ENCODE measurements around the gene LSAMP. TPM values are rescaled to one million over a fixed set of nuclear protein-coding genes. Genes with fewer than 3 reads are reported as not detected.

LSAMP gene
- total and polyA plus RNA-seq, 2 of the 8 experiments (the other 6 are each of a cell fraction or from before 2014, with no cell fraction given) = 1.8 to 5.7 TPM

DNA sequence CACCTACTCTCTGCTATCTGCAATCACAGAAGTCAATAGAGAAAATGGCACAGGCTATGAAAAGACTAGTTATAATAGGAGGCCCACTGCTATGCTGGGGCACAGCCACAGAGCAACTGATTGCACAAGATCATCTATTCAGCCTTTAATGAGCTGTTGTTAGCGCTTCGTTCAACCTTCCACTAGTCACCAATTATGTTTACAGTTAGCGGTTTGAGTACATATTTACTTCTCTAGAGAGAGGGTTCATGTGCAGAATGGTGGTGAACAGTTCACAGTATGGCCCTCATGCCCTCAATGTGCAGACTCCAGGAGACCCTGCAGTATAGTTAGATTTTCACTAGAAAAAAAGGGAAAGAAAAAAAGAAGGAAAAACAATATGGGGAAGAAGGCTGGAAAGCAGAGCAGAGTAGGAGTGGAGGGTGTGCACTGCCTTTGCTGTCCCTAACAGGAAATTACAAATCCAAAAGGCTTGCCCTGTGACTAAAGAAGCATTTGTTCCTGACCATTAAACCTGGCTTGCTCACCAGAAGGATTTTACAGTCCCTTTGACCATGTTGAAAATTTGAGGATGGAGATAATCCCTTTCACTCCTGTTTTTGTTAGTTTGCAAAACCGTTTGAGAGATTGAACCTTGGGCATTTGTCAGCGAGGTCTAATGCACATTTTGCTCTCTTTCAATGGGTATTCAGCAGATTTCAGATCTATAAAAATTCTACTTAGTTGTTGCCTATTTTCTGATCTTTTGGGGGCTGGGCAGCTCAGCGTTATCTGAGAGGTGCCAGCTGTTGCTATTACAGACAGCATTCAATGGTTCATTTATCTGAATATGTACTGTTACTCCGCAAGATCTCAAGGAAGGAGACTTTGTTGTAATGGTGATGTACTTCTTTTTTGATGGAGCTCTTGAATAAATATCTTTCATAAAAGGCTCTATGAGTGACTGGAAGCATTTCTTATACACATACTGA, 296.1 kb downstream of the LSAMP start:
- no peak overlapping the region for H3K14ac ChIP-seq (ENCODE audit: insufficient read length)
- H3K18ac ChIP-seq (ENCODE audit: extremely low read depth, low read length) = no peak overlapping the region
- no peak overlapping the region for H3K27ac ChIP-seq (ENCODE audit: low read depth, low read length)
- no peak overlapping the region for H3K9ac ChIP-seq (replicated peaks in 1 of 4; ENCODE audit: extremely low read depth in 1 of 4, low read depth in 3 of 4, low read length in 3 of 4)
- no peak overlapping the region for H2BK120ac ChIP-seq (replicated peaks; ENCODE audit: low read depth, low read length)
- 87% methylated on average over 7 of the region's 7 CpGs; no CpG with 5 or more reads in 1 of the 2 experiments for WGBS, 2 experiments (ENCODE audit: extremely low coverage in 1 of 2, insufficient coverage in 1 of 2, insufficient read length in 1 of 2, insufficient replicate concordance in 2 of 2, low coverage in 1 of 2, low lambda C conversion rate in 2 of 2, missing lambda C conversion rate in 1 of 2)
- ChIA-PET CTCF (ENCODE audit: partially characterized antibody) (interaction anchor here (0.8 to 1.8 kb wide), 3 partner anchors 9 to 368 kb away, joined by 3 to 6 read pairs (median 5); no protein-coding TSS in a partner anchor), POLR2A (ENCODE audit: partially characterized antibody) (no interaction called here)
- no peaks in the 10 kb centered on the region for H3K79me2 ChIP-seq (ENCODE audit: control insufficient read depth in 1 of 2, insufficient read depth in 2 of 2, low read length in 2 of 2)
- no peaks in the 10 kb centered on the region for H4K20me1 ChIP-seq (replicated peaks in 1 of 2; ENCODE audit: control insufficient read depth in 1 of 2, insufficient read depth in 2 of 2, low read length in 2 of 2)
- H3K23ac ChIP-seq (ENCODE audit: insufficient read length) = no peak overlapping the region
- no peak overlapping the region for H4K8ac ChIP-seq (ENCODE audit: extremely low read depth, insufficient read depth, low read length)
- H2AK5ac ChIP-seq (ENCODE audit: low read depth, low read length) = no peak overlapping the region
- H2AFZ ChIP-seq (ENCODE audit: low read length) = no peak overlapping the region
- H2BK15ac ChIP-seq (ENCODE audit: low read length) = no peak overlapping the region
- H4K91ac ChIP-seq (replicated peaks; ENCODE audit: insufficient read length, low read length) = no peak overlapping the region
- H3K4me3 ChIP-seq (ENCODE audit: extremely low read depth in 1 of 4, insufficient read depth in 2 of 4, low read depth in 3 of 4, low read length in 4 of 4) = no peak overlapping the region
- H3K36me3 ChIP-seq (ENCODE audit: control insufficient read depth in 2 of 4, insufficient read depth in 4 of 4, low read length in 3 of 4) = peaks cover 0 to 3% (median 0%) of the 10 kb centered on the region in 4 experiments; a peak in 2 of 8 replicates
- FAIRE-seq (no peak), DNase-seq (ENCODE audit: low read depth in 1 of 2, low spot score in 2 of 2) (no peak)
- H4K5ac ChIP-seq (ENCODE audit: insufficient read length, low read depth, low read length) = no peak overlapping the region
- H3K79me1 ChIP-seq (ENCODE audit: low read depth, low read length) = no peaks in the 10 kb centered on the region
- peaks cover 4 to 7% of the 10 kb centered on the region in 2 experiments; a peak in 3 of 4 replicates for H3K9me3 ChIP-seq (ENCODE audit: insufficient read depth in 2 of 2, low read depth in 1 of 2, low read length in 1 of 2)
- no peak overlapping the region for H3K4ac ChIP-seq (replicated peaks; ENCODE audit: insufficient read length, low read depth, low read length)
- no peak for TF ChIP-seq SP2 (IDR thresholded peaks at IDR 0.05; ENCODE audit: low read length)
- TF ChIP-seq SUZ12 (IDR thresholded peaks at IDR 0.05; ENCODE audit: low read length) = no peak
- no peak for TF ChIP-seq MAFK (IDR thresholded peaks at IDR 0.05; ENCODE audit: low read depth, low read length)
- TF ChIP-seq, protein P1, sequence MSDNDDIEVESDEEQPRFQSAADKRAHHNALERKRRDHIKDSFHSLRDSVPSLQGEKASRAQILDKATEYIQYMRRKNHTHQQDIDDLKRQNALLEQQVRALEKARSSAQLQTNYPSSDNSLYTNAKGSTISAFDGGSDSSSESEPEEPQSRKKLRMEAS (IDR thresholded peaks at IDR 0.05) = no peak
- no peak for TF ChIP-seq SIRT6 (IDR thresholded peaks at IDR 0.05; ENCODE audit: low read length)
- no peak for TF ChIP-seq ZNF274 (IDR thresholded peaks at IDR 0.05; ENCODE audit: borderline replicate concordance, extremely low read depth, low read length)
- no peak for TF ChIP-seq HDAC2 (IDR thresholded peaks at IDR 0.05; ENCODE audit: borderline replicate concordance in 1 of 2, low read depth in 2 of 2, low read length in 2 of 2)
- no peak for TF ChIP-seq SIX5 (IDR thresholded peaks at IDR 0.05; ENCODE audit: low read depth, low read length)
- peaks cover 0 to 5% (median 1%) of the 10 kb centered on the region in 4 experiments; a peak in 1 of 7 replicates for H3K4me1 ChIP-seq (replicated peaks in 1 of 4; ENCODE audit: control insufficient read depth in 3 of 4, insufficient read depth in 4 of 4, low read length in 3 of 4)
- no peaks in the 10 kb centered on the region for H3K23me2 ChIP-seq (ENCODE audit: low read depth, low read length)
- H2BK5ac ChIP-seq (ENCODE audit: low read depth, low read length) = no peak overlapping the region
- H3K4me2 ChIP-seq (ENCODE audit: insufficient read depth in 1 of 2, low read depth in 2 of 2, low read length in 2 of 2) = no peak overlapping the region
- H3K27me3 ChIP-seq (replicated peaks in 1 of 4; ENCODE audit: control insufficient read depth in 3 of 4, extremely low read depth in 1 of 4, insufficient read depth in 3 of 4, low read length in 3 of 4) = no peaks in the 10 kb centered on the region
- 0 out of 2 replicates have a peak overlapping the region, but pooled peaks have one; percentile 34 for H2BK12ac ChIP-seq (ENCODE audit: low read depth, low read length)
- H3K56ac ChIP-seq (replicated peaks; ENCODE audit: insufficient read length, low read depth, low read length) = no peak overlapping the region
- H2BK20ac ChIP-seq (ENCODE audit: low read length) = no peak overlapping the region

All from H1 (cell line).